ENCODE results near the gene DEK.

Gene DEK

GRCh38 chr6:18218233-18218632, 46.1 kb downstream of the DEK start:
- TF ChIP-seq FOXP2 (optimal IDR thresholded peaks at IDR 0.05; ENCODE audit: borderline replicate concordance, extremely low read depth, extremely low read length, insufficient read depth) (no peak), TAF1 (IDR thresholded peaks at IDR 0.05; ENCODE audit: borderline replicate concordance, insufficient read depth, low read length) (no peak), POLR2AphosphoS5 (IDR thresholded peaks at IDR 0.05; ENCODE audit: low read depth, low read length) (no peak)

GRCh38 chr6:18216411-18216810, 47.9 kb downstream of the DEK start:
- TF ChIP-seq FOXP2 (optimal IDR thresholded peaks at IDR 0.05; ENCODE audit: borderline replicate concordance, extremely low read depth, extremely low read length, insufficient read depth) = no peak
- TF ChIP-seq REST (IDR thresholded peaks at IDR 0.05; ENCODE audit: insufficient read depth in 1 of 2, low read depth in 2 of 2, low read length in 2 of 2) = no peak
- TF ChIP-seq POLR2AphosphoS5 (IDR thresholded peaks at IDR 0.05; ENCODE audit: low read depth, low read length) = no peak
- no peak for TF ChIP-seq SIN3A (IDR thresholded peaks at IDR 0.05; ENCODE audit: borderline replicate concordance, insufficient read depth, low read length)
- TF ChIP-seq TAF1 (IDR thresholded peaks at IDR 0.05; ENCODE audit: borderline replicate concordance, insufficient read depth, low read length) = no peak

DNA sequence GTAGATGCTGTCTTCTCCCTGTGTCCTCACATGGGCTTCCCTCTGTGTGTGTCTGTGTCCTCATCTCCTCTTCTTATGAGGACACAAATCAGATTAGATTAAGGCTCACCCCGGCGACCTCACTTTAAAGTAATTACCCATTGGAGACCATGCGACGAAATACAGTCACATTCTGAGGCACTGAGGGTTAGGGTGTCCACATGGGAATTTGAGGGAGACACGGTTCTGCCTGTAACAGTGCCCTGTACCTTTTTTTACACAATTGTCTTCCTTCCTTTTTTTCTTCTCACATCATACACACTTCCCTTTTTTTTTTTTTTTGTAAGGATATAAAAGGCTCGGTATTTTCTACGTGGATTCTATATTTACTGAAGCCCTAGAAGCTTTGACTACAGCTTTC, 48.9 kb downstream of the DEK start:
- TF ChIP-seq SIN3A (IDR thresholded peaks at IDR 0.05; ENCODE audit: borderline replicate concordance, insufficient read depth, low read length) (no peak), POLR2AphosphoS5 (IDR thresholded peaks at IDR 0.05; ENCODE audit: low read depth, low read length) (no peak), TAF1 (IDR thresholded peaks at IDR 0.05; ENCODE audit: borderline replicate concordance, insufficient read depth, low read length) (no peak), REST (IDR thresholded peaks at IDR 0.05; ENCODE audit: insufficient read depth in 1 of 2, low read depth in 2 of 2, low read length in 2 of 2) (no peak), FOXP2 (optimal IDR thresholded peaks at IDR 0.05; ENCODE audit: borderline replicate concordance, extremely low read depth, extremely low read length, insufficient read depth) (no peak)

GRCh38 chr6:18214003-18214402, 50.3 kb downstream of the DEK start:
- no peak for TF ChIP-seq POLR2AphosphoS5 (IDR thresholded peaks at IDR 0.05; ENCODE audit: low read depth, low read length)
- no peak for TF ChIP-seq TAF1 (IDR thresholded peaks at IDR 0.05; ENCODE audit: borderline replicate concordance, insufficient read depth, low read length)
- no peak for TF ChIP-seq REST (IDR thresholded peaks at IDR 0.05; ENCODE audit: insufficient read depth in 1 of 2, low read depth in 2 of 2, low read length in 2 of 2)

DNA sequence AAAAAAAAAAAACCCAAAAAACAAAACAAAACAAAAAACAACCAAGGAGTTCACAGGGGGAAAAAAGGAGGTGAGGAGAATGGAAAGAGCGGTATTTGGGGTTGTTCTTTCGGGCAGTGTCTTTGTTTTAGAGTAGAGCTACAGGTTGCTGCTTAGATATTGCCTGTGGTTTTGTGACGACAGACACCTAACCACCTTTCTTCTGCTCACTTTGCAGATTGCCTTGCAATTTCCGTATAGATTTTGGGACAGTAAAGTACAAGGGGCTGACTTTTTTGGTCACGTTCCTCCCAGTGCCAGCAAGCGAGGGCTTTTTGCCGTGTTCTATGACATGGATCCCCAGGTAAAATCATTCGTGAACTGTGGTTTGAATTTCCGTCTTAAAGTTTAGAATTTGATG, 50.9 kb downstream of the DEK start:
- TF ChIP-seq SIN3A (IDR thresholded peaks at IDR 0.05; ENCODE audit: borderline replicate concordance, insufficient read depth, low read length) = no peak
- TF ChIP-seq REST (IDR thresholded peaks at IDR 0.05; ENCODE audit: insufficient read depth in 1 of 2, low read depth in 2 of 2, low read length in 2 of 2) = no peak
- TF ChIP-seq POLR2AphosphoS5 (IDR thresholded peaks at IDR 0.05; ENCODE audit: low read depth, low read length) = no peak
- TF ChIP-seq FOXP2 (optimal IDR thresholded peaks at IDR 0.05; ENCODE audit: borderline replicate concordance, extremely low read depth, extremely low read length, insufficient read depth) = no peak
- no peak for TF ChIP-seq TAF1 (IDR thresholded peaks at IDR 0.05; ENCODE audit: borderline replicate concordance, insufficient read depth, low read length)
